K562 (cell line): ENCODE results near the gene SUOX. TPM values are rescaled to one million over a fixed set of nuclear protein-coding genes. Genes with fewer than 3 reads are reported as not detected.

Experiments used
- ATAC-seq: fragments of 200-7000 bp; cut with Tn5 transposase; 3 replicates; pipeline ENCODE4 v1.9.1; 2020; ENCODE audit warnings: moderate library complexity
- BruUV-seq: library from RNA; stranded (reverse); fragments of 400-500 nt; replicated peaks from 2 replicates; lab custom pipeline; 2021; lab: Mats Ljungman, UMichigan
- CTCF ChIA-PET: fragments of 300-600 bp; formaldehyde crosslinking; extraction: SDS; loops from one replicate; lab custom pipeline; 2021; ENCODE audit warnings: low intra/inter-chr PET ratio; lab: Yijun Ruan, JAX
- POLR2A ChIA-PET: fragments of 300-600, 350-650 bp; sonication (Branson Sonifier 250); formaldehyde crosslinking; extraction: SDS; loops from one replicate; lab custom pipeline; 2021; ENCODE audit warnings: antibody characterized with exemption, inconsistent platforms; lab: Yijun Ruan, JAX
- DNase-seq, 4 experiments: peaks; one replicate each; pipeline versions ENCODE4 v3.0.0 to v3.0.0-alpha.2; 2011 to 2018; ENCODE audit warnings: low spot score in 3 of 4, mixed read lengths in 3 of 4; ENCODE audit errors: extremely low read depth in 1 of 4
- FAIRE-seq: peaks from 2 replicates; lab custom pipeline; 2011; peaks lifted over from hg19 to GRCh38; lab: Jason Lieb, UNC
- H2AFZ ChIP-seq: 2 replicates; pipeline ENCODE4 v1.6.0; 2011; ENCODE audit warnings: low read depth, low read length, control low read depth, inconsistent platforms
- H3K27ac ChIP-seq: fragments of 200-600 bp; 3 replicates; pipeline ENCODE4 v1.8.0; 2011; ENCODE audit warnings: low read depth, mild to moderate bottlenecking, control low read depth, inconsistent platforms, low read length, moderate library complexity, mixed read lengths; ENCODE audit errors: extremely low read depth
- H3K27me3 ChIP-seq, 2 experiments: fragments of 300-600 bp in 1 of 2; 2 replicates in 1 of 2; 3 replicates in 1 of 2; pipeline versions ENCODE4 v1.6.0 to v1.8.0; 2011; ENCODE audit warnings: inconsistent platforms in 2 of 2, low read length in 2 of 2, mild to moderate bottlenecking in 1 of 2, mixed read lengths in 1 of 2, moderate library complexity in 1 of 2; ENCODE audit not compliant: control insufficient read depth in 2 of 2, insufficient read depth in 2 of 2
- H3K36me3 ChIP-seq: fragments of 300-600 bp; 3 replicates; pipeline ENCODE4 v1.8.0; 2011; ENCODE audit warnings: mild to moderate bottlenecking, low read length, inconsistent platforms; ENCODE audit not compliant: control insufficient read depth, insufficient read depth
- H3K4me1 ChIP-seq, 2 experiments: fragments of 200-600 bp in 1 of 2; replicated peaks in 1 of 2; 2 replicates in 1 of 2; 3 replicates in 1 of 2; pipeline versions ENCODE4 v1.5.1 to v1.8.0; 2011; ENCODE audit warnings: inconsistent platforms in 2 of 2, low read length in 2 of 2, mild to moderate bottlenecking in 1 of 2, mixed read lengths in 1 of 2, moderate library complexity in 1 of 2; ENCODE audit not compliant: control insufficient read depth in 2 of 2, insufficient read depth in 2 of 2
- H3K4me2 ChIP-seq: 2 replicates; pipeline ENCODE4 v1.6.1; 2011; ENCODE audit warnings: low read length, control low read depth, inconsistent platforms, mixed read lengths; ENCODE audit not compliant: insufficient read depth
- H3K4me3 ChIP-seq: fragments of 200-600 bp; sonication (generic), shearing (Covaris generic); 2 replicates; pipeline ENCODE4 v1.5.1; 2016; ENCODE audit warnings: control low read depth, inconsistent platforms
- H3K79me2 ChIP-seq: fragments of 200-600 bp; 3 replicates; pipeline ENCODE4 v1.8.0; 2011; ENCODE audit warnings: low read length, inconsistent platforms; ENCODE audit not compliant: control insufficient read depth, insufficient read depth
- H3K9ac ChIP-seq, 2 experiments: 2 replicates each; pipeline versions ENCODE4 v1.6.0 to v1.6.1; 2011; ENCODE audit warnings: low read depth in 2 of 2, low read length in 2 of 2, control low read depth in 1 of 2, inconsistent platforms in 1 of 2, mild to moderate bottlenecking in 1 of 2, mixed read lengths in 1 of 2; ENCODE audit not compliant: insufficient read depth in 1 of 2
- H3K9me1 ChIP-seq: one replicate; pipeline ENCODE4 v1.6.0; 2011; ENCODE audit warnings: inconsistent platforms, mild to moderate bottlenecking, low read length, moderate library complexity; ENCODE audit not compliant: control insufficient read depth, insufficient read depth
- H3K9me3 ChIP-seq: replicated peaks from 2 replicates; pipeline ENCODE4 v1.5.1; 2011; ENCODE audit warnings: low read depth, low read length, inconsistent platforms; ENCODE audit not compliant: control insufficient read depth, insufficient read depth
- H4K20me1 ChIP-seq: replicated peaks from 2 replicates; pipeline ENCODE4 v1.6.1; 2011; ENCODE audit warnings: low read length, inconsistent platforms, mixed read lengths; ENCODE audit not compliant: control insufficient read depth, insufficient read depth
- BDP1 ChIP-seq: IDR thresholded peaks from 3 replicates; pipeline ENCODE4 v1.6.1; 2011; ENCODE audit not compliant: insufficient read length, insufficient read depth
- CBFB ChIP-seq: sonication (generic); formaldehyde crosslinking; IDR thresholded peaks from 2 replicates; pipeline ENCODE4 v1.4.0; 2020; ENCODE audit warnings: mild to moderate bottlenecking, missing genetic modification reagents
- CBX2 ChIP-seq: fragments of 200-600 bp; sonication (generic); IDR thresholded peaks from one replicate; pipeline ENCODE4 v1.6.1; 2012; ENCODE audit warnings: mild to moderate bottlenecking, low read length, inconsistent platforms; ENCODE audit not compliant: insufficient read depth, poor library complexity, severe bottlenecking
- CREBBP ChIP-seq: IDR thresholded peaks from one replicate; pipeline ENCODE4 v1.6.1; 2012; ENCODE audit warnings: low read depth, mild to moderate bottlenecking, control low read depth, inconsistent platforms, low read length
- GABPB1 ChIP-seq: sonication (generic); formaldehyde crosslinking; IDR thresholded peaks from 2 replicates; pipeline ENCODE4 v1.8.0; 2022; ENCODE audit warnings: mild to moderate bottlenecking, missing genetic modification reagents
- KDM1A ChIP-seq, 2 experiments: fragments of 450-650 bp; IDR thresholded peaks; 2 replicates each; pipeline ENCODE4 v1.6.1; 2016; ENCODE audit warnings: mild to moderate bottlenecking in 2 of 2
- KHSRP ChIP-seq: fragments of 450-650 bp; IDR thresholded peaks from 2 replicates; pipeline ENCODE4 v1.6.1; 2017
- LARP7 ChIP-seq: fragments of 450-650 bp; IDR thresholded peaks from 2 replicates; pipeline ENCODE4 v1.6.1; 2016
- PHF8 ChIP-seq: fragments of 200-600 bp; sonication (generic); IDR thresholded peaks from 2 replicates; pipeline ENCODE4 v1.6.1; 2012; ENCODE audit warnings: mixed run types, mild to moderate bottlenecking, inconsistent platforms, low read length, moderate library complexity, borderline replicate concordance
- RREB1 ChIP-seq: fragments of 250-450 bp; sonication (Bioruptor Pico); IDR thresholded peaks from 2 replicates; pipeline ENCODE4 v1.4.0; 2020
- SP2 ChIP-seq: IDR thresholded peaks from 2 replicates; pipeline ENCODE4 v1.6.1; 2011; ENCODE audit warnings: mild to moderate bottlenecking, low read depth, low read length, moderate library complexity; ENCODE audit not compliant: poor library complexity, severe bottlenecking; ENCODE audit errors: extremely low read depth
- TARDBP ChIP-seq: fragments of 450-650 bp; IDR thresholded peaks from 2 replicates; pipeline ENCODE4 v1.6.1; 2016
- TBP ChIP-seq: optimal IDR thresholded peaks from 2 replicates; pipeline ENCODE3; 2011; ENCODE audit warnings: low read depth, low read length, improper control_type of control experiment
- ZNF212 ChIP-seq: fragments of 450-650 bp; formaldehyde crosslinking; IDR thresholded peaks from 2 replicates; pipeline ENCODE4 v1.4.0; 2020; ENCODE audit warnings: mild to moderate bottlenecking
- ZNF263 ChIP-seq: sonication (generic); formaldehyde crosslinking; IDR thresholded peaks from 2 replicates; pipeline ENCODE4 v1.8.0; 2022; ENCODE audit warnings: mild to moderate bottlenecking, missing genetic modification reagents, borderline replicate concordance
- ZNF282 ChIP-seq: sonication (generic); formaldehyde crosslinking; IDR thresholded peaks from 2 replicates; pipeline ENCODE4 v1.8.1; 2023; ENCODE audit warnings: missing genetic modification reagents
- ZNF644 ChIP-seq: fragments of 200-800 bp; sonication (Bioruptor generic); IDR thresholded peaks from 2 replicates; pipeline ENCODE4 v1.6.1; 2016; ENCODE audit warnings: low read depth, missing genetic modification characterization, missing compliant biosample characterization
- ZNF696 ChIP-seq: fragments of 250-450 bp; sonication (Bioruptor Pico); conservative IDR thresholded peaks from 2 replicates; pipeline ENCODE4 v1.4.0; 2020; ENCODE audit warnings: mild to moderate bottlenecking, moderate library complexity
- ZNF77 ChIP-seq: fragments of 250-450 bp; sonication (Bioruptor Pico); IDR thresholded peaks from 2 replicates; pipeline ENCODE4 v1.5.0; 2020
- WGBS: fragments of 100-300 bp; shearing (Covaris generic); methylation state at CpG from one replicate; pipeline ENCODE4 v1.1.6; 2016; ENCODE audit warnings: low coverage, mixed read lengths; ENCODE audit not compliant: insufficient coverage; ENCODE audit errors: missing lambda C conversion rate; 5-methylcytosine and 5-hydroxymethylcytosine counted together
- in situ Hi-C: fragments of 300-500 bp; cut with MboI; formaldehyde crosslinking; loops from 4 replicates; pipeline ENCODE4 v1.15.0; 2018; ENCODE audit warnings: inconsistent platforms, mixed read lengths
- intact Hi-C: fragments of 100-400 bp; cut with micrococcal nuclease; formaldehyde crosslinking; loops from 2 replicates; pipeline ENCODE4 v1.14.2; 2022
- polyA plus RNA-seq, 8 experiments: library from polyadenylated mRNA; depleted of rRNA in 4 of 8; stranded (reverse) in 5 of 8; unstranded in 3 of 8; fragments of >200 nt; fragmentation: Nextera tagmentation in 2 of 8; fragmentation: Illumina TruSeq in 1 of 8; extraction: Ambion mirVana in 2 of 8; extraction: Trizol in 1 of 8; gene quantifications; 2 replicates each; pipeline versions ENCODE4 v1.2.1 to v1.2.3, GENCODE V29; 2011 to 2014; ENCODE audit warnings: inconsistent platforms in 1 of 8, missing spikeins in 1 of 8
- total RNA-seq, 7 experiments: library from RNA; depleted of rRNA in 6 of 7; stranded (reverse); fragments of >200 nt in 6 of 7; fragmentation: Illumina TruSeq in 2 of 7; extraction: Trizol in 2 of 7; gene quantifications; 2 replicates each; pipeline versions ENCODE4 v1.2.1 to v1.2.3, GENCODE V29; 2011 to 2021; ENCODE audit warnings: low replicate concordance in 1 of 7

Gene SUOX
- total and polyA plus RNA-seq, 9 of the 15 experiments (the other 6 are each of a cell fraction or from before 2014, with no cell fraction given): 9.2 to 39.7 (median 25.4) TPM

GRCh38 chr12:56028511-56029165, 31.6 kb downstream of the SUOX start:
- no peak overlapping the region for H3K4me3 ChIP-seq
- CTCF ChIA-PET: interaction anchor here (1.3 to 2.2 kb wide), 2 partner anchors 33 to 290 kb away, joined by 4 to 35 read pairs; partner anchors contain the start of gene SUOX
- POLR2A ChIA-PET: interaction anchor here (1.1 to 1.4 kb wide), 3 partner anchors 13 to 285 kb away, joined by 3 to 9 read pairs (median 5); partner anchors contain the start of genes RPS26 and SUOX
- no peaks in the 10 kb centered on the region for H3K27me3 ChIP-seq
- BruUV-seq: no TSS peak
- WGBS: 83% methylated on average over 3 of the region's 5 CpGs
- H3K9me3 ChIP-seq: no peaks in the 10 kb centered on the region
- in situ Hi-C loops: loop anchor here (10.0 kb wide), 1 partner anchor 214 kb away; the partner anchor contains the start of genes ORMDL2 and SARNP
- H2AFZ ChIP-seq: no peak overlapping the region
- H3K36me3 ChIP-seq: peaks cover 92% of the 10 kb centered on the region
- no peaks in the 10 kb centered on the region for H4K20me1 ChIP-seq
- peak overlapping the region in 1 of 2 experiments; percentile 28; a peak in 1 of 4 replicates for H3K9ac ChIP-seq
- DNase-seq: no peak
- no peak overlapping the region for H3K27ac ChIP-seq
- peaks cover 6 to 7% of the 10 kb centered on the region in 2 experiments; a peak in 3 of 5 replicates for H3K4me1 ChIP-seq
- H3K4me2 ChIP-seq: no peak overlapping the region
- intact Hi-C loops: loop anchor here (1.0 kb wide), 1 partner anchor 32 kb away; no protein-coding TSS in a partner anchor
- no peaks in the 10 kb centered on the region for H3K9me1 ChIP-seq
- FAIRE-seq: no peak
- ATAC-seq: peak; percentile 20; the same call in 1 of the 3 replicates
- peaks cover 12% of the 10 kb centered on the region for H3K79me2 ChIP-seq
- TF ChIP-seq TARDBP: no peak
- TF ChIP-seq ZNF263 (CRISPR knock-in tag): no peak
- no peak for TF ChIP-seq BDP1
- no peak for TF ChIP-seq GABPB1 (CRISPR knock-in tag)
- no peak for TF ChIP-seq CREBBP
- no peak for TF ChIP-seq KHSRP
- no peak for TF ChIP-seq ZNF282 (CRISPR knock-in tag)
- no peak for TF ChIP-seq TBP
- TF ChIP-seq ZNF696 (CRISPR knock-in tag): no peak
- TF ChIP-seq ZNF212 (CRISPR knock-in tag): no peak
- TF ChIP-seq LARP7: no peak
- TF ChIP-seq SP2: no peak
- TF ChIP-seq CBX2: no peak
- no peak for TF ChIP-seq ZNF644 (tag)
- no peak for TF ChIP-seq CBFB (CRISPR knock-in tag)
- no peak for TF ChIP-seq KDM1A (IDR thresholded peaks at IDR 0.05)
- TF ChIP-seq PHF8: no peak
- TF ChIP-seq ZNF77 (CRISPR knock-in tag): no peak
- TF ChIP-seq RREB1: no peak
